Measurements from ENCODE around the gene PRR5. TPM values are rescaled to one million over a fixed set of nuclear protein-coding genes. Genes with fewer than 3 reads are reported as not detected.

Gene PRR5
- total RNA-seq, 1 donor from 2014 or later, result 13.5 TPM

GRCh38 chr22:44707178-44707577 is 5.2 kb downstream of the PRR5 start:
- no peak for DNase-seq (ENCODE audit: extremely low spot score, unreplicated experiment)
- Mint-ChIP-seq H3K27ac (ENCODE audit: unreplicated experiment) (no peak overlapping the region), H3K36me3 (ENCODE audit: unreplicated experiment) (no peaks in the 10 kb centered on the region), H3K9me3 (ENCODE audit: unreplicated experiment) (no peaks in the 10 kb centered on the region), H3K4me1 (ENCODE audit: unreplicated experiment) (peaks cover 21% of the 10 kb centered on the region), H3K4me3 (ENCODE audit: unreplicated experiment) (no peak overlapping the region), H3K27me3 (ENCODE audit: unreplicated experiment) (no peaks in the 10 kb centered on the region)
- no peak for TF ChIP-seq CTCF (IDR thresholded peaks at IDR 0.05)

GRCh38 chr22:44707752-44708151 is 5.7 kb downstream of the PRR5 start:
- H3K4me1 Mint-ChIP-seq (ENCODE audit: unreplicated experiment), result peaks cover 21% of the 10 kb centered on the region
- H3K36me3 Mint-ChIP-seq (ENCODE audit: unreplicated experiment), result no peaks in the 10 kb centered on the region
- H3K27ac Mint-ChIP-seq (ENCODE audit: unreplicated experiment), result no peak overlapping the region
- no peak overlapping the region for H3K4me3 Mint-ChIP-seq (ENCODE audit: unreplicated experiment)
- TF ChIP-seq CTCF (IDR thresholded peaks at IDR 0.05), result no peak
- no peaks in the 10 kb centered on the region for H3K9me3 Mint-ChIP-seq (ENCODE audit: unreplicated experiment)
- H3K27me3 Mint-ChIP-seq (ENCODE audit: unreplicated experiment), result no peaks in the 10 kb centered on the region
- no peak for DNase-seq (ENCODE audit: extremely low spot score, unreplicated experiment)

- H3K36me3 Mint-ChIP-seq (ENCODE audit: unreplicated experiment), result no peaks in the 10 kb centered on the region
- H3K27me3 Mint-ChIP-seq (ENCODE audit: unreplicated experiment), result no peaks in the 10 kb centered on the region
- no peak overlapping the region for H3K27ac Mint-ChIP-seq (ENCODE audit: unreplicated experiment)
- H3K4me1 Mint-ChIP-seq (ENCODE audit: unreplicated experiment), result peaks cover 10% of the 10 kb centered on the region
- DNase-seq (ENCODE audit: extremely low spot score, unreplicated experiment), result no peak
- H3K4me3 Mint-ChIP-seq (ENCODE audit: unreplicated experiment), result no peak overlapping the region
- no peak for TF ChIP-seq CTCF (IDR thresholded peaks at IDR 0.05)
- no peaks in the 10 kb centered on the region for H3K9me3 Mint-ChIP-seq (ENCODE audit: unreplicated experiment)
These were observed 7.9 kb downstream of the PRR5 start for GRCh38 chr22:44709881-44710392.

- peaks cover 10% of the 10 kb centered on the region for H3K4me1 Mint-ChIP-seq (ENCODE audit: unreplicated experiment)
- no peaks in the 10 kb centered on the region for H3K36me3 Mint-ChIP-seq (ENCODE audit: unreplicated experiment)
- no peak overlapping the region for H3K4me3 Mint-ChIP-seq (ENCODE audit: unreplicated experiment)
- no peak for TF ChIP-seq CTCF (IDR thresholded peaks at IDR 0.05)
- no peaks in the 10 kb centered on the region for H3K27me3 Mint-ChIP-seq (ENCODE audit: unreplicated experiment)
- no peak for DNase-seq (ENCODE audit: extremely low spot score, unreplicated experiment)
- no peaks in the 10 kb centered on the region for H3K9me3 Mint-ChIP-seq (ENCODE audit: unreplicated experiment)
- no peak overlapping the region for H3K27ac Mint-ChIP-seq (ENCODE audit: unreplicated experiment)
These were observed 8.7 kb downstream of the PRR5 start for GRCh38 chr22:44710474-44711240.

- H3K9me3 Mint-ChIP-seq (ENCODE audit: unreplicated experiment), result no peaks in the 10 kb centered on the region
- no peaks in the 10 kb centered on the region for H3K36me3 Mint-ChIP-seq (ENCODE audit: unreplicated experiment)
- no peak overlapping the region for H3K4me3 Mint-ChIP-seq (ENCODE audit: unreplicated experiment)
- no peak for DNase-seq (ENCODE audit: extremely low spot score, unreplicated experiment)
- H3K27me3 Mint-ChIP-seq (ENCODE audit: unreplicated experiment), result no peaks in the 10 kb centered on the region
- no peak overlapping the region for H3K27ac Mint-ChIP-seq (ENCODE audit: unreplicated experiment)
- TF ChIP-seq CTCF (IDR thresholded peaks at IDR 0.05), result no peak
- peaks cover 10% of the 10 kb centered on the region for H3K4me1 Mint-ChIP-seq (ENCODE audit: unreplicated experiment)
These were observed 9.2 kb downstream of the PRR5 start for GRCh38 chr22:44711241-44711560.
